Esophagus squamous epithelium (tissue), 4 donors: ENCODE results near the gene TRERF1.

ENCODE experiments used
- POLR2A ChIP-seq, 4 donors: fragments of 450-650 bp; IDR thresholded peaks; one replicate each; pipeline ENCODE4 v1.6.1; 2017; ENCODE audit warnings: antibody characterized with exemption in 4 of 4, mild to moderate bottlenecking in 4 of 4, moderate library complexity in 3 of 4
- TF ChIP-seq, protein P1 (sequence below), 6 experiments: fragments of 450-650 bp in 4 of 6; fragments of 200-600 bp in 2 of 6; sonication (generic) in 2 of 6; IDR thresholded peaks; one replicate each; pipeline ENCODE4 v1.5.1; 2016 to 2019; ENCODE audit warnings: antibody characterized with exemption in 6 of 6, mild to moderate bottlenecking in 4 of 6, moderate library complexity in 4 of 6

DNA sequence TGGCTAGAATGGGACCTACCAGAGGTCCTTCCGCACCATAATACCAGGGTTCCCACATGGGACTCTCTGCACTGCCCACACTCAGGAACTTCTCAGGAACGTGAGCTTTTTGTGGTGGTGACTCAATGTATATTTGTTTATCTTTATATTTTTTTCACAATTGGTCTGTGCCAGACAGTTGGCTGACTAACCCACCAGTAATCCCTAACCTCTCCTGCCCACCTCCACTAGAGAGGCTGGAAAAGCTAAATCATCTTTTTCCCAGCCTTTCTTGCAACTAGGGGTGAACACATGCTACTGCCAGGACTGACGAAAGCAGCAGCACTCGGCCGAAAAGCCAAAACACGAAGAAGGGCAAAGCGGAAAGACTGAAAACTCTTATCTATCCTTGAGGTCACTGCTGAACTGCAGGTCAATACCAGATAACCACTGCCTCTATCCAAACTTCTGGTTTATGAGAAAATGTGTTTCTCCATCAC lies 112.9 kb downstream of the TRERF1 start:
- TF ChIP-seq POLR2A (IDR thresholded peaks at IDR 0.05), result no peak
- TF ChIP-seq, protein P1, sequence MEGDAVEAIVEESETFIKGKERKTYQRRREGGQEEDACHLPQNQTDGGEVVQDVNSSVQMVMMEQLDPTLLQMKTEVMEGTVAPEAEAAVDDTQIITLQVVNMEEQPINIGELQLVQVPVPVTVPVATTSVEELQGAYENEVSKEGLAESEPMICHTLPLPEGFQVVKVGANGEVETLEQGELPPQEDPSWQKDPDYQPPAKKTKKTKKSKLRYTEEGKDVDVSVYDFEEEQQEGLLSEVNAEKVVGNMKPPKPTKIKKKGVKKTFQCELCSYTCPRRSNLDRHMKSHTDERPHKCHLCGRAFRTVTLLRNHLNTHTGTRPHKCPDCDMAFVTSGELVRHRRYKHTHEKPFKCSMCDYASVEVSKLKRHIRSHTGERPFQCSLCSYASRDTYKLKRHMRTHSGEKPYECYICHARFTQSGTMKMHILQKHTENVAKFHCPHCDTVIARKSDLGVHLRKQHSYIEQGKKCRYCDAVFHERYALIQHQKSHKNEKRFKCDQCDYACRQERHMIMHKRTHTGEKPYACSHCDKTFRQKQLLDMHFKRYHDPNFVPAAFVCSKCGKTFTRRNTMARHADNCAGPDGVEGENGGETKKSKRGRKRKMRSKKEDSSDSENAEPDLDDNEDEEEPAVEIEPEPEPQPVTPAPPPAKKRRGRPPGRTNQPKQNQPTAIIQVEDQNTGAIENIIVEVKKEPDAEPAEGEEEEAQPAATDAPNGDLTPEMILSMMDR (IDR thresholded peaks at IDR 0.05), result no peak
